ENCODE results near the gene ATPAF2.
A peak's percentile ranks its signal among the peaks of the same experiment; 100 is the strongest.

The ATPAF2 gene

DNA sequence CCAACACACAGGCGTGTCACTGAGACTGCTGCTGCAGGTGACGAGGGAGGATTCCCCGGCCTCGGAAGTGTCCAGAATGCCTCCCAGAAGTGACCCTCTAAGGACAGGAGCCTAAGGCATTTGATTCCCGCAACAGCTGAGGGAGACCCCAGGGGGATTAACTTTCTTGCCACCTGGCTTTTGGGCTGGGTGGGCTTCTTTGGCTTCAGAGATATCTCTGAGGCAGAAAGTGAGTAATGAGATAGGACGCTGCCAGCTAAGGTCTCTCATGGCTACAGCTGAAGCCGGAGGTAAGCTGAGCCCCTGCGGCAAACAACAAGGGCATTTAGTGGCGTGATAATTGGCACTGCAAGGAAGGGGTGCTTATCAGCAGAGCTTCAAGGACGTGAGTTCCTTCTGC, 49.4 kb downstream of the ATPAF2 start:
- no peak overlapping the region for H3K9ac ChIP-seq (ENCODE audit: low read length in 5 of 5)
- no peak overlapping the region for H3K4me3 ChIP-seq (ENCODE audit: low read depth in 1 of 5, low read length in 5 of 5)
- no peaks in the 10 kb centered on the region for H3K27me3 ChIP-seq (ENCODE audit: control insufficient read depth in 5 of 5, insufficient read depth in 4 of 5, low read length in 5 of 5)
- H3K9me3 ChIP-seq (ENCODE audit: control insufficient read depth in 5 of 5, low read length in 5 of 5), result no peaks in the 10 kb centered on the region
- peaks cover 0 to 3% (median 0%) of the 10 kb centered on the region in 5 donors for H3K36me3 ChIP-seq (ENCODE audit: control insufficient read depth in 5 of 5, insufficient read depth in 5 of 5, low read length in 5 of 5)
- H3K4me1 ChIP-seq (ENCODE audit: control insufficient read depth in 5 of 5, insufficient read depth in 5 of 5, low read length in 5 of 5), result peaks cover under 1 to 15% (median 5%) of the 10 kb centered on the region in 5 donors
- H3K27ac ChIP-seq (ENCODE audit: low read depth, low read length), result no peak overlapping the region

DNA sequence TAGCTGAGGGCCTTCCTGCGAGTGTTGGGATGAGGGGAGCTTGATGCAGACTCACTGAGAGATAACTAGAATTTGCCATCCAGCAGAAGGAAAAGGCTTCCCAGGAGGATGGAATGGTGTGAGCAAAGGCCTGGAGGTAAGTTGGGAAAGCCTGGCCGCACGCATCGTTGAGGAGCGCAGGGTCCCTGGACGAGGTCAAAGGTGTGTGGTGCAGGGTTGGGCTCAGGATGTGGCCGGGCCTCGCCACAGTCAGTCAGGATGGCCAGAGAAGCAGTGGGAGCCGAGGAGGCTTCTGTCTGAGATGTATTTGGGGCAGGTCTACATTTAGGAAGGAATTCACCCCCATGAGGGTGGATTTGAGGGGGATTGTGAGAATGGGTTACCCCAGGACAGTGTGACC, 49.9 kb downstream of the ATPAF2 start:
- Histone ChIP-seq H3K9me3 (ENCODE audit: control insufficient read depth in 5 of 5, low read length in 5 of 5) (no peaks in the 10 kb centered on the region), H3K9ac (ENCODE audit: low read length in 5 of 5) (no peak overlapping the region), H3K4me1 (ENCODE audit: control insufficient read depth in 5 of 5, insufficient read depth in 5 of 5, low read length in 5 of 5) (peaks cover 0 to 10% (median 0%) of the 10 kb centered on the region in 5 donors), H3K27ac (ENCODE audit: low read depth, low read length) (no peak overlapping the region), H3K4me3 (ENCODE audit: low read depth in 1 of 5, low read length in 5 of 5) (no peak overlapping the region), H3K27me3 (ENCODE audit: control insufficient read depth in 5 of 5, insufficient read depth in 4 of 5, low read length in 5 of 5) (no peaks in the 10 kb centered on the region), H3K36me3 (ENCODE audit: control insufficient read depth in 5 of 5, insufficient read depth in 5 of 5, low read length in 5 of 5) (peaks cover 0 to 3% (median 0%) of the 10 kb centered on the region in 5 donors)

DNA sequence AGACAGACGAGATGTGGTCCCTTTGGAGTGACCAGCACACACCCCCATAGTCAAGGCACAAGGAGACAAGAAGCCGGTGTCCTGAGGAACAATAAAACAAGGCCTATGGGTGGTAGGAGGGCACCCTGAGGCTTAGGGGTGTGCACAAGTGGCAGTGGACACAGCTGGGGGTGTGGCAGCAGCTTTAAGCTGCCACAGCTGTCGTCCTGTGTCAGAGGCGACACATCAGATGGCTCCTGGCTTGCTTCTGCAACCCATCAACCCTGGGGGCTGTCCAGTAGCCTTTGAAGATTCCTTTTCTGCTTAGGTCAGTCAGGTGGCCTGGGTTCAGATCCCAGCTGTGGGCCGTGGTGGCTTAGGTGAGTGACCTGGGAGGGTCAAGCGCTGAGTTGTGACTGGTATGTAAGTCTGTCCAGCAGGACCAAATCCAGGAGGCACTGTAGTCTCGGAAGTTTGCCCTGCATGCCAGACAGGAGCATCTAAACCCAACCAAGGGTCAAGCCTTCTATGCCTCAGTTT, 50.5 kb downstream of the ATPAF2 start:
- Histone ChIP-seq H3K9ac (ENCODE audit: low read length in 5 of 5) (no peak overlapping the region), H3K36me3 (ENCODE audit: control insufficient read depth in 5 of 5, insufficient read depth in 5 of 5, low read length in 5 of 5) (peaks cover 0 to 3% (median 0%) of the 10 kb centered on the region in 5 donors), H3K9me3 (ENCODE audit: control insufficient read depth in 5 of 5, low read length in 5 of 5) (no peaks in the 10 kb centered on the region), H3K4me1 (ENCODE audit: control insufficient read depth in 5 of 5, insufficient read depth in 5 of 5, low read length in 5 of 5) (peaks cover 0 to 9% (median 0%) of the 10 kb centered on the region in 5 donors), H3K27ac (ENCODE audit: low read depth, low read length) (no peak overlapping the region), H3K4me3 (ENCODE audit: low read depth in 1 of 5, low read length in 5 of 5) (no peak overlapping the region), H3K27me3 (ENCODE audit: control insufficient read depth in 5 of 5, insufficient read depth in 4 of 5, low read length in 5 of 5) (no peaks in the 10 kb centered on the region)

DNA sequence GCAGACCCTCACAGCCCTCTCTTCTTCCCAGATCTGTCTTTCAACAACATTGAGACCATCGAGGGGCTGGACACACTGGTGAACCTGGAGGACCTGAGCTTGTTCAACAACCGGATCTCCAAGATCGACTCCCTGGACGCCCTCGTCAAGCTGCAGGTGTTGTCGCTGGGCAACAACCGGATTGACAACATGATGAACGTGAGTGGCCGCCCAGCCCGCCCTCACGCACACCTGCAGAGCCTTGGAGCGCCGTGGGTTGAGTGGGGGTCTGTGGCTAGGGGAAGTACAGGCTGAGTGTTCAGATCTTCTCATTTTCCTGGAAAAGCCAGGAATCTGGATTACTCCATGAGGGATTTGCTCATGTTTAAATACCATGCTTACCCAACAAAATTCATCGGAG, 51.1 kb downstream of the ATPAF2 start:
- Histone ChIP-seq H3K9ac (ENCODE audit: low read length in 5 of 5) (no peak overlapping the region), H3K9me3 (ENCODE audit: control insufficient read depth in 5 of 5, low read length in 5 of 5) (no peaks in the 10 kb centered on the region), H3K27me3 (ENCODE audit: control insufficient read depth in 5 of 5, insufficient read depth in 4 of 5, low read length in 5 of 5) (no peaks in the 10 kb centered on the region), H3K36me3 (ENCODE audit: control insufficient read depth in 5 of 5, insufficient read depth in 5 of 5, low read length in 5 of 5) (peaks cover 0 to 3% (median 0%) of the 10 kb centered on the region in 5 donors), H3K4me3 (ENCODE audit: low read depth in 1 of 5, low read length in 5 of 5) (no peak overlapping the region), H3K27ac (ENCODE audit: low read depth, low read length) (no peak overlapping the region), H3K4me1 (ENCODE audit: control insufficient read depth in 5 of 5, insufficient read depth in 5 of 5, low read length in 5 of 5) (peaks cover 0 to 15% (median 5%) of the 10 kb centered on the region in 5 donors)

DNA sequence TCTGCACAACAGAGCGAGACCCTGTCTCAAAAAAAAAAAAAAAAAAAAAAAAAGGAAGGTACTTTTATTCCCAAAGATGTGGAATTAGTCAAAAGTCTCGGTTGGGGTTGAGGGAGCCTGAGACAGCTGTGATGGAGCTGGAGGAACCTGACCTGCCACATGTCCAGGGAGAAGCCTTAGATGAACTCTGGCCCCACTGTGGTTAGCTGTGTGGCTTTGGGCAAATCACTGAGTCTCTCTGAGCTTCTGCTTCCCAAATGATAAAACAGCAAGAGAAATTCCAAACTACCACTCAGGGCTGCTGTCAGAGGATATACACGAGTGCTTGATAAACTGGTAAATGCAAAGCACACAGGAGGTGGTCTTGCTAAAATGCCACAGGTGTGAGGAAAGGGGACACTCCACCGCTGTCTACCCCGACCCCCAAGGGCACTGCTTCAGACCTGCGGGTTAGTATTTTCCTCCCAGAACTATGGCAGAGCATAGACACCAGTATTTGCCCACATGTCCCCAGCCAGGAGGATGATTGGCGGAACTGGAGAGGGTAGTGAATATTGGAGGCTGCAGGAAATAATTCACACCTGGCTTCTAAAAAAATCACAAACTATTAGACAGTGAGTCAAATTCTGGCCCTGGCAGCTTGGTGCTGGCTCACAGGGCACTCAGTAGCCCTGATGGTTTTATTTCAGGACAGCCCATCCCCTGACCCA, 51.6 kb downstream of the ATPAF2 start:
- no peaks in the 10 kb centered on the region for H3K9me3 ChIP-seq (ENCODE audit: control insufficient read depth in 5 of 5, low read length in 5 of 5)
- H3K4me1 ChIP-seq (ENCODE audit: control insufficient read depth in 5 of 5, insufficient read depth in 5 of 5, low read length in 5 of 5), result peaks cover 0 to 16% (median 5%) of the 10 kb centered on the region in 5 donors
- H3K9ac ChIP-seq (ENCODE audit: low read length in 5 of 5), result no peak overlapping the region
- no peak overlapping the region for H3K27ac ChIP-seq (ENCODE audit: low read depth, low read length)
- H3K27me3 ChIP-seq (ENCODE audit: control insufficient read depth in 5 of 5, insufficient read depth in 4 of 5, low read length in 5 of 5), result no peaks in the 10 kb centered on the region
- peaks cover 0 to 3% (median 0%) of the 10 kb centered on the region in 5 donors for H3K36me3 ChIP-seq (ENCODE audit: control insufficient read depth in 5 of 5, insufficient read depth in 5 of 5, low read length in 5 of 5)
- no peak overlapping the region for H3K4me3 ChIP-seq (ENCODE audit: low read depth in 1 of 5, low read length in 5 of 5)

DNA sequence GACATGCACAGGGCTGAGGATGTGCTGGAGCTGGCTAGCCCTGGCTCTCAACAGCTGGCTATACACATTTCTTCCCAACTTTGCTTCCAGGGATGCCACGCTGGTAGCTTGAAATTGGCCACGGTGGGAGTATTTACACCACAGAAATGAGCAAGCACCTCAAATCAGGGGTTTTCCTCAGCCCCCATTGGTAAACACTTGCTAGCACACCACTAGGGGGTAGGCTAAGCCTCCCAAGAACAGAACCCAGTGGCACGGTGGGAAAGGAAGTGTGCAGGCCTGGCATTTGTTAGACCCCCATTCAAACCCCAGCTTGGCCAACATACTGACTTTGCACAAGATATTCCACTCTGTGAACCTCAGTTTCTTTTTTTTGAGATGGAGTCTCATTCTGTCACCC, 53.4 kb downstream of the ATPAF2 start:
- H3K36me3 ChIP-seq (ENCODE audit: control insufficient read depth in 5 of 5, insufficient read depth in 5 of 5, low read length in 5 of 5), result peaks cover 0 to 3% (median 0%) of the 10 kb centered on the region in 5 donors
- H3K4me3 ChIP-seq (ENCODE audit: low read depth in 1 of 5, low read length in 5 of 5), result no peak overlapping the region
- H3K27ac ChIP-seq (ENCODE audit: low read depth, low read length), result no peak overlapping the region
- H3K4me1 ChIP-seq (ENCODE audit: control insufficient read depth in 5 of 5, insufficient read depth in 5 of 5, low read length in 5 of 5), result peaks cover 0 to 16% (median 5%) of the 10 kb centered on the region in 5 donors
- H3K9ac ChIP-seq (ENCODE audit: low read length in 5 of 5), result no peak overlapping the region
- H3K9me3 ChIP-seq (ENCODE audit: control insufficient read depth in 5 of 5, low read length in 5 of 5), result no peaks in the 10 kb centered on the region
- H3K27me3 ChIP-seq (ENCODE audit: control insufficient read depth in 5 of 5, insufficient read depth in 4 of 5, low read length in 5 of 5), result no peaks in the 10 kb centered on the region

DNA sequence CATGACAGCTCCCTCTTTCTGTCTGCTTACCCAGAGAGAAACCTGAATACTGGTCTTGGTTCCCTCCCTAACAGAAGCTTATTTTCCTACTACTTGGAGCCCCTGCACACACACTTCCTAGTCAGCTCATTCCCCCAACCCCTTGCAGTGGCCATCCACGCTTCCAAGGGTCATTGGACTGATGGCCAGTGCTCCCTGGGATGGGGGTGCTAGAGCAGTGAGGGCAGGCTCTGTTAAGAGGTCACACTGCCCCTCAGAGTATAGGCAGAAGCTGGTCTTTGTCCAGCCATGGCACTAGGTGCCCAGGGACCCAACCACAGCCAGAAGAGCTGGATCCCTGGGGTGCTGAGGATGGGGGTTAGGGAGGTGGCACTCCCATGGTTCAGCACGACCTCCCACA, 53.8 kb downstream of the ATPAF2 start:
- Histone ChIP-seq H3K4me3 (ENCODE audit: low read depth in 1 of 5, low read length in 5 of 5) (no peak overlapping the region), H3K9me3 (ENCODE audit: control insufficient read depth in 5 of 5, low read length in 5 of 5) (no peaks in the 10 kb centered on the region), H3K27me3 (ENCODE audit: control insufficient read depth in 5 of 5, insufficient read depth in 4 of 5, low read length in 5 of 5) (no peaks in the 10 kb centered on the region), H3K9ac (ENCODE audit: low read length in 5 of 5) (no peak overlapping the region), H3K4me1 (ENCODE audit: control insufficient read depth in 5 of 5, insufficient read depth in 5 of 5, low read length in 5 of 5) (peaks cover 0 to 12% (median 5%) of the 10 kb centered on the region in 5 donors), H3K27ac (ENCODE audit: low read depth, low read length) (no peak overlapping the region), H3K36me3 (ENCODE audit: control insufficient read depth in 5 of 5, insufficient read depth in 5 of 5, low read length in 5 of 5) (peaks cover 0 to 3% (median 0%) of the 10 kb centered on the region in 5 donors)

DNA sequence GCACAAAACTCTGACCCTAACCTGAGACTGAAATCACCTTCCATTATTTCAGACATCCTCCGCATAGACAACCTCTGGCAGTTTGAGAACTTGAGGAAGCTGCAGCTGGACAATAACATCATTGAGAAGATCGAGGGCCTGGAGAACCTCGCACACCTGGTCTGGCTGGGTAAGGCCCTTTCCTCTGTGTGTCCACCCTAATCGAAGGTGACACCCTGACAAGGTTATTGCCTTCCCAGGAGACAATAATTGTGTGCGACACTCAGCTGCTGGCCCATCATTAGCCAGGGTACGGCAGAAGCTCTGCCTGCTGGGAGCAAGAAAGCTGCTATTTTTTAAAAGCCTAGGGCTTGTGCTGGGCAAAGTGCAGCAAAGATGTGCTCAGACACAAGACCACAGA, 55.2 kb downstream of the ATPAF2 start:
- peaks cover 0 to 2% (median 0%) of the 10 kb centered on the region in 5 donors for H3K36me3 ChIP-seq (ENCODE audit: control insufficient read depth in 5 of 5, insufficient read depth in 5 of 5, low read length in 5 of 5)
- no peak overlapping the region for H3K27ac ChIP-seq (ENCODE audit: low read depth, low read length)
- H3K9ac ChIP-seq (ENCODE audit: low read length in 5 of 5), result no peak overlapping the region
- no peak overlapping the region for H3K4me3 ChIP-seq (ENCODE audit: low read depth in 1 of 5, low read length in 5 of 5)
- H3K9me3 ChIP-seq (ENCODE audit: control insufficient read depth in 5 of 5, low read length in 5 of 5), result no peaks in the 10 kb centered on the region
- H3K27me3 ChIP-seq (ENCODE audit: control insufficient read depth in 5 of 5, insufficient read depth in 4 of 5, low read length in 5 of 5), result no peaks in the 10 kb centered on the region
- peaks cover 0 to 9% (median 5%) of the 10 kb centered on the region in 5 donors for H3K4me1 ChIP-seq (ENCODE audit: control insufficient read depth in 5 of 5, insufficient read depth in 5 of 5, low read length in 5 of 5)

DNA sequence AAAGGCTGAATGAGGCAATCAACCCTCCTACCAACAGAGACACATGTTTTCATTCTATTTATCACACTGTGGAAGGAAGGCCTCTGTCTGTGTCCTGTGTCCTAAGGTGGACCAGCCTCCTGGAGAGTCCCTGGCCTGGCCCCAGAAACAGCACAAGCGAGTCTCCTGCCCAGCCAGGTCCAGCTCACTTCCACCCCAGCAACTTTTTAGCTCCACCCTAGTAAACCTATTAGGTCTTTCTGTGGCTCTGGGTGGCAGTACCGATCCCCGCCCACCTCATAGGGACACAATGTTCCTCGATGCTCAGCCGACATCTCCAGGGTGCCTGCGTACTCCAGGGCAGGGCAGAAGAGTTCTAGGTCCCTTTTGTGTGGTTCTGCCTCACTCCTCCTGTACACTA, 55.6 kb downstream of the ATPAF2 start:
- peak overlapping the region in 2 of 5 donors; percentile 18 to 41 for H3K9ac ChIP-seq (ENCODE audit: low read length in 5 of 5)

DNA sequence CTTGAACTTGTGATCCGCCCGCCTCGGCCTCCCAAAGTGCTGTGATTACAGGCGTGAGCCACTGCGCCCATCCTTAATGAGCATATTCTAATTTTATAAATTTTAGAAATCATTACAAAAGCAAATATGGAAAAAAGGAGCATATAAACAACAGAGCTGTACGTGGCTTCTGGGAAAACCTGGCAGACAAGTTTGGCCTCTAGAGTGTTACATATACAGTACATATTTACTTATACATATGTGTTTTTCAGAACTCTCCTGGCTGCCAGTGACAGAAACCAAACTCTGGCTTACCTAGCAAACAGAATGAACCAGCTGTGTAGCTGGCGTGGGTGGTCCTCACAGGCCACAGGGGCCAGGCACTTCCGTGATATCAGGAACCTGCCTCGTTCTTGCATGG, 56.2 kb downstream of the ATPAF2 start:
- peaks cover 0 to 9% (median 5%) of the 10 kb centered on the region in 5 donors for H3K4me1 ChIP-seq (ENCODE audit: control insufficient read depth in 5 of 5, insufficient read depth in 5 of 5, low read length in 5 of 5)
- no peaks in the 10 kb centered on the region for H3K27me3 ChIP-seq (ENCODE audit: control insufficient read depth in 5 of 5, insufficient read depth in 4 of 5, low read length in 5 of 5)
- no peaks in the 10 kb centered on the region for H3K36me3 ChIP-seq (ENCODE audit: control insufficient read depth in 5 of 5, insufficient read depth in 5 of 5, low read length in 5 of 5)
- H3K9me3 ChIP-seq (ENCODE audit: control insufficient read depth in 5 of 5, low read length in 5 of 5), result no peaks in the 10 kb centered on the region
- no peak overlapping the region for H3K4me3 ChIP-seq (ENCODE audit: low read depth in 1 of 5, low read length in 5 of 5)
- no peak overlapping the region for H3K27ac ChIP-seq (ENCODE audit: low read depth, low read length)
- H3K9ac ChIP-seq (ENCODE audit: low read length in 5 of 5), result peak overlapping the region in 1 of 5 donors; percentile 41

More for the DNA sequence above, 55.6 kb downstream of the ATPAF2 start:
- Histone ChIP-seq H3K27me3 (ENCODE audit: control insufficient read depth in 5 of 5, insufficient read depth in 4 of 5, low read length in 5 of 5) (no peaks in the 10 kb centered on the region), H3K36me3 (ENCODE audit: control insufficient read depth in 5 of 5, insufficient read depth in 5 of 5, low read length in 5 of 5) (peaks cover 0 to 2% (median 0%) of the 10 kb centered on the region in 5 donors), H3K4me3 (ENCODE audit: low read depth in 1 of 5, low read length in 5 of 5) (no peak overlapping the region), H3K27ac (ENCODE audit: low read depth, low read length) (no peak overlapping the region), H3K4me1 (ENCODE audit: control insufficient read depth in 5 of 5, insufficient read depth in 5 of 5, low read length in 5 of 5) (peaks cover 0 to 9% (median 5%) of the 10 kb centered on the region in 5 donors), H3K9me3 (ENCODE audit: control insufficient read depth in 5 of 5, low read length in 5 of 5) (no peaks in the 10 kb centered on the region)

Data from subcutaneous abdominal adipose tissue (tissue), 5 donors.